Uterus (tissue), 4 donors: Measurements from ENCODE around the gene ATXN10. TPM values are rescaled to one million over a fixed set of nuclear protein-coding genes. Genes with fewer than 3 reads are reported as not detected.

Source experiments
- DNase-seq, 2 donors: peaks; one replicate each; pipeline ENCODE4 v3.0.0-alpha.2; 2019 to 2020
- H3K27ac ChIP-seq, 2 donors: fragments of 200-600 bp; sonication (generic); 1 replicate in 1 of 2; 2 replicates in 1 of 2; pipeline ENCODE4 v1.5.1; 2016 to 2018
- H3K27me3 ChIP-seq, 2 donors: fragments of 200-600 bp; sonication (generic); one replicate each; pipeline ENCODE4 v1.5.1; 2018 to 2019; ENCODE audit warnings: control low read depth in 1 of 2
- H3K36me3 ChIP-seq, 2 donors: fragments of 200-600 bp; sonication (generic); one replicate each; pipeline ENCODE4 v1.5.1; 2019; ENCODE audit warnings: control low read depth in 1 of 2
- H3K4me1 ChIP-seq, 2 donors: fragments of 200-600 bp; sonication (generic); one replicate each; pipeline ENCODE4 v1.5.1; 2018 to 2019; ENCODE audit warnings: control low read depth in 1 of 2
- H3K4me3 ChIP-seq, 2 donors: fragments of 200-600 bp; sonication (generic); 1 replicate in 1 of 2; 2 replicates in 1 of 2; pipeline ENCODE4 v1.5.1; 2018 to 2019; ENCODE audit warnings: mild to moderate bottlenecking in 1 of 2
- H3K9me3 ChIP-seq, 2 donors: fragments of 200-600 bp; sonication (generic); one replicate each; pipeline ENCODE4 v1.5.1; 2019; ENCODE audit warnings: control low read depth in 1 of 2
- CTCF ChIP-seq, 4 experiments: fragments of 200-600 bp in 2 of 4; fragments of 450-650 bp in 2 of 4; sonication (generic) in 2 of 4; IDR thresholded peaks; one replicate each; pipeline ENCODE4 v1.5.1; 2016 to 2019; ENCODE audit warnings: antibody characterized with exemption in 4 of 4, mild to moderate bottlenecking in 2 of 4, moderate library complexity in 1 of 4
- POLR2A ChIP-seq, 2 donors: fragments of 450-650 bp; IDR thresholded peaks; one replicate each; pipeline ENCODE4 v1.6.1; 2016; ENCODE audit warnings: antibody characterized with exemption in 2 of 2, mild to moderate bottlenecking in 1 of 2, moderate library complexity in 1 of 2
- intact Hi-C: fragments of 100-400 bp; cut with DNase I; formaldehyde crosslinking; loops from one replicate; pipeline ENCODE4 v1.15.1; 2023; ENCODE audit warnings: low total_unique reads
- total RNA-seq, 4 donors: library from RNA; depleted of rRNA in 3 of 4; stranded (reverse); fragments of >200 nt in 3 of 4; gene quantifications; one replicate each; pipeline versions ENCODE4 v1.1.0 to v1.2.4, GENCODE V29; 2014 to 2023
- donor health status: DM: yes; HTN: yes; CAD: no.

The ATXN10 gene
- total RNA-seq, 4 donors from 2014 or later = 251 to 258 (median 253) TPM

- no peaks in the 10 kb centered on the region for H3K36me3 ChIP-seq
- no peaks in the 10 kb centered on the region for H3K9me3 ChIP-seq
- H3K4me3 ChIP-seq = no peak overlapping the region
- H3K27me3 ChIP-seq = no peaks in the 10 kb centered on the region
- DNase-seq = no peak
- TF ChIP-seq CTCF (IDR thresholded peaks at IDR 0.05) = no peak
- no peak for TF ChIP-seq POLR2A (IDR thresholded peaks at IDR 0.05)
- no peak overlapping the region for H3K27ac ChIP-seq
- intact Hi-C loops = no loop called here
- no peaks in the 10 kb centered on the region for H3K4me1 ChIP-seq
Observed at GRCh38 chr22:45843031-45843430, 171.4 kb downstream of the ATXN10 start.

- Histone ChIP-seq H3K4me1 (no peaks in the 10 kb centered on the region), H3K36me3 (no peaks in the 10 kb centered on the region), H3K4me3 (no peak overlapping the region), H3K9me3 (no peaks in the 10 kb centered on the region), H3K27me3 (no peaks in the 10 kb centered on the region), H3K27ac (no peak overlapping the region)
- TF ChIP-seq POLR2A (IDR thresholded peaks at IDR 0.05) = no peak
- no peak for TF ChIP-seq CTCF (IDR thresholded peaks at IDR 0.05)
- DNase-seq = no peak
- intact Hi-C loops = no loop called here
Observed at GRCh38 chr22:45843986-45844385, 172.4 kb downstream of the ATXN10 start.

- H3K4me1 ChIP-seq = no peaks in the 10 kb centered on the region
- DNase-seq = no peak
- no peak overlapping the region for H3K27ac ChIP-seq
- H3K27me3 ChIP-seq = no peaks in the 10 kb centered on the region
- H3K9me3 ChIP-seq = no peaks in the 10 kb centered on the region
- no peaks in the 10 kb centered on the region for H3K36me3 ChIP-seq
- intact Hi-C loops = no loop called here
- H3K4me3 ChIP-seq = no peak overlapping the region
- TF ChIP-seq CTCF (IDR thresholded peaks at IDR 0.05) = no peak
- TF ChIP-seq POLR2A (IDR thresholded peaks at IDR 0.05) = no peak
Observed at GRCh38 chr22:45845076-45845487, 173.4 kb downstream of the ATXN10 start.

- Histone ChIP-seq H3K27me3 (no peaks in the 10 kb centered on the region), H3K36me3 (no peaks in the 10 kb centered on the region), H3K4me3 (no peak overlapping the region), H3K27ac (no peak overlapping the region), H3K9me3 (no peaks in the 10 kb centered on the region), H3K4me1 (no peaks in the 10 kb centered on the region)
- intact Hi-C loops = no loop called here
- DNase-seq = no peak
- TF ChIP-seq CTCF (IDR thresholded peaks at IDR 0.05) (no peak), POLR2A (IDR thresholded peaks at IDR 0.05) (no peak)
Observed at GRCh38 chr22:45846952-45847351, 175.3 kb downstream of the ATXN10 start.

GRCh38 chr22:45848904-45849303 lies 177.3 kb downstream of the ATXN10 start:
- intact Hi-C loops = no loop called here
- Histone ChIP-seq H3K4me3 (no peak overlapping the region), H3K27ac (no peak overlapping the region), H3K27me3 (no peaks in the 10 kb centered on the region), H3K9me3 (peaks cover 0 to 8% of the 10 kb centered on the region in 2 donors), H3K36me3 (no peaks in the 10 kb centered on the region), H3K4me1 (no peaks in the 10 kb centered on the region)
- no peak for DNase-seq
- TF ChIP-seq CTCF (IDR thresholded peaks at IDR 0.05) (no peak), POLR2A (IDR thresholded peaks at IDR 0.05) (no peak)
